GM23338 (cell line): Measurements from ENCODE around the gene ASB5.

Source experiments
- CTCF ChIP-seq, 2 experiments: fragments of 200-600 bp in 1 of 2; sonication (generic) in 1 of 2; conservative IDR thresholded peaks; 2 replicates each; pipeline versions ENCODE4 v1.5.1 to v1.6.1; 2016 to 2017; ENCODE audit warnings: antibody characterized with exemption in 2 of 2, low read depth in 2 of 2, mild to moderate bottlenecking in 2 of 2, moderate library complexity in 1 of 2
- EZH2phosphoT487 ChIP-seq: fragments of 200-600 bp; sonication (generic); IDR thresholded peaks from one replicate; pipeline ENCODE4 v1.8.1; 2018; ENCODE audit warnings: antibody characterized with exemption; ENCODE audit not compliant: unreplicated experiment

GRCh38 chr4:176259330-176260090 is 9.5 kb downstream of the ASB5 start:
- TF ChIP-seq EZH2phosphoT487: no peak
- TF ChIP-seq CTCF (conservative IDR thresholded peaks at IDR 0.05; ENCODE audit: low read depth in 2 of 2): no peak
